CD14-positive monocyte (primary cell): Measurements from ENCODE around the gene PDE4D. TPM values are rescaled to one million over a fixed set of nuclear protein-coding genes. Genes with fewer than 3 reads are reported as not detected.

Experiments used
- DNase-seq, 3 donors: peaks; one replicate each; pipeline ENCODE4 v3.0.0-alpha.2; 2011 to 2022
- H2AFZ ChIP-seq: 2 replicates; pipeline ENCODE4 v1.6.0; 2012; ENCODE audit warnings: mild to moderate bottlenecking, low read depth, low read length, inconsistent platforms; ENCODE audit not compliant: insufficient read depth, poor library complexity, severe bottlenecking
- H3K27ac ChIP-seq, 2 donors: 1 replicate in 1 of 2; 2 replicates in 1 of 2; pipeline ENCODE4 v1.5.1; 2012 to 2013; ENCODE audit warnings: low read length in 2 of 2, control low read depth in 1 of 2, inconsistent platforms in 1 of 2, low read depth in 1 of 2, mild to moderate bottlenecking in 1 of 2
- H3K27me3 ChIP-seq, 2 donors: one replicate each; pipeline versions ENCODE4 v1.6.0 to v1.6.1; 2011 to 2013; ENCODE audit warnings: low read length in 2 of 2; ENCODE audit not compliant: control insufficient read depth in 2 of 2, insufficient read depth in 2 of 2
- H3K36me3 ChIP-seq, 2 donors: replicated peaks in 1 of 2; 1 replicate in 1 of 2; 2 replicates in 1 of 2; pipeline versions ENCODE4 v1.5.1 to v1.6.1; 2012 to 2013; ENCODE audit warnings: low read length in 2 of 2, control low read depth in 1 of 2, inconsistent platforms in 1 of 2, mild to moderate bottlenecking in 1 of 2; ENCODE audit not compliant: insufficient read depth in 2 of 2, control insufficient read depth in 1 of 2
- H3K4me1 ChIP-seq, 2 donors: 1 replicate in 1 of 2; 2 replicates in 1 of 2; pipeline versions ENCODE4 v1.5.1 to v1.6.1; 2012 to 2013; ENCODE audit warnings: low read length in 2 of 2, control low read depth in 1 of 2, inconsistent platforms in 1 of 2, mild to moderate bottlenecking in 1 of 2, moderate library complexity in 1 of 2; ENCODE audit not compliant: insufficient read depth in 2 of 2, control insufficient read depth in 1 of 2
- H3K4me2 ChIP-seq: replicated peaks from 2 replicates; pipeline ENCODE3; 2012; ENCODE audit warnings: low read length, moderate library complexity, mild to moderate bottlenecking; ENCODE audit not compliant: poor library complexity, severe bottlenecking; ENCODE audit errors: extremely low read depth
- H3K4me3 ChIP-seq, 3 experiments: fragments of 200-600 bp in 1 of 3; sonication (generic) in 1 of 3; replicated peaks in 1 of 3; 1 replicate in 2 of 3; 2 replicates in 1 of 3; pipeline ENCODE4 v1.5.1; 2011 to 2013; ENCODE audit warnings: low read length in 3 of 3, mild to moderate bottlenecking in 3 of 3, control low read depth in 2 of 3, low read depth in 2 of 3, inconsistent platforms in 1 of 3, moderate library complexity in 1 of 3
- H3K79me2 ChIP-seq: 2 replicates; pipeline ENCODE4 v1.6.0; 2012; ENCODE audit warnings: mild to moderate bottlenecking, control low read depth, inconsistent platforms, low read length, moderate library complexity; ENCODE audit not compliant: insufficient read depth
- H3K9ac ChIP-seq: 2 replicates; pipeline ENCODE4 v1.6.0; 2017; ENCODE audit warnings: low read length, mild to moderate bottlenecking; ENCODE audit not compliant: insufficient read depth, poor library complexity, severe bottlenecking
- H3K9me3 ChIP-seq, 2 donors: replicated peaks in 1 of 2; 1 replicate in 1 of 2; 2 replicates in 1 of 2; pipeline versions ENCODE4 v1.5.1 to v1.6.1; 2012 to 2013; ENCODE audit warnings: low read length in 2 of 2, control low read depth in 1 of 2; ENCODE audit not compliant: control insufficient read depth in 1 of 2, insufficient read depth in 1 of 2
- H4K20me1 ChIP-seq: 2 replicates; pipeline ENCODE4 v1.6.0; 2012; ENCODE audit warnings: mild to moderate bottlenecking, low read length, control low read depth, moderate library complexity; ENCODE audit not compliant: insufficient read depth
- H3K27ac Mint-ChIP-seq, 7 donors: one replicate each; pipeline ENCODE4 v1.8.0; 2020; ENCODE audit warnings: mild to moderate bottlenecking in 7 of 7, mixed read lengths in 7 of 7, moderate library complexity in 6 of 7, inconsistent platforms in 2 of 7
- H3K27me3 Mint-ChIP-seq, 3 donors: one replicate each; pipeline ENCODE4 v1.8.0; 2021 to 2022; ENCODE audit warnings: low read depth in 3 of 3, mild to moderate bottlenecking in 3 of 3, mixed read lengths in 3 of 3, moderate library complexity in 3 of 3, inconsistent platforms in 1 of 3
- H3K36me3 Mint-ChIP-seq, 2 donors: one replicate each; pipeline ENCODE4 v1.8.0; 2020; ENCODE audit warnings: mixed read lengths in 2 of 2, inconsistent platforms in 1 of 2, mild to moderate bottlenecking in 1 of 2
- H3K4me1 Mint-ChIP-seq: one replicate; pipeline ENCODE4 v1.8.0; 2020; ENCODE audit warnings: mild to moderate bottlenecking, mixed read lengths
- H3K4me3 Mint-ChIP-seq, 2 donors: one replicate each; pipeline ENCODE4 v1.8.0; 2020; ENCODE audit warnings: mild to moderate bottlenecking in 2 of 2, mixed read lengths in 2 of 2, moderate library complexity in 1 of 2
- H3K9me3 Mint-ChIP-seq, 7 donors: one replicate each; pipeline ENCODE4 v1.8.0; 2020 to 2022; ENCODE audit warnings: mixed read lengths in 7 of 7, mild to moderate bottlenecking in 6 of 7, moderate library complexity in 6 of 7, inconsistent platforms in 2 of 7
- CTCF ChIP-seq: fragments of 200-600 bp; IDR thresholded peaks from one replicate; pipeline ENCODE4 v1.8.0; 2022; ENCODE audit warnings: antibody characterized with exemption, mild to moderate bottlenecking
- WGBS: methylation state at CpG from one replicate; pipeline ENCODE4 v1.1.5; 2013; ENCODE audit warnings: missing lambda C conversion rate; ENCODE audit not compliant: insufficient coverage; 5-methylcytosine and 5-hydroxymethylcytosine counted together
- intact Hi-C, 2 donors: fragments of 100-400 bp; cut with micrococcal nuclease; formaldehyde crosslinking; loops; one replicate each; pipeline versions ENCODE4 v1.15.0 to v1.15.1; 2023
- polyA plus RNA-seq, 3 donors: library from polyadenylated mRNA; depleted of rRNA in 1 of 3; unstranded in 2 of 3; stranded (reverse) in 1 of 3; fragments of 300-500 nt in 2 of 3; fragments of >200 nt in 1 of 3; fragmentation: Illumina TruSeq in 2 of 3; gene quantifications; 1 replicate in 2 of 3; 2 replicates in 1 of 3; pipeline ENCODE4 v1.2.3, GENCODE V29; 2012 to 2021

The PDE4D gene
- polyA plus RNA-seq, 3 donors = 1.9 to 3.4 (median 2.8) TPM

- Mint-ChIP-seq H3K27ac (peak overlapping the region in 1 of 7 donors; percentile 27), H3K4me3 (no peak overlapping the region), H3K36me3 (no peaks in the 10 kb centered on the region), H3K9me3 (peaks cover 0 to 3% (median 0%) of the 10 kb centered on the region in 7 donors), H3K27me3 (no peaks in the 10 kb centered on the region), H3K4me1 (peaks cover 11% of the 10 kb centered on the region)
- H3K9ac ChIP-seq = no peak overlapping the region
- no peaks in the 10 kb centered on the region for H3K4me1 ChIP-seq
- no peak overlapping the region for H3K27ac ChIP-seq
- no peaks in the 10 kb centered on the region for H4K20me1 ChIP-seq
- intact Hi-C loops = loop anchor here in 1 of 2 donors (10.0 kb wide), 1 partner anchor 107 kb away; no protein-coding TSS in a partner anchor
- H3K4me2 ChIP-seq = no peak overlapping the region
- H3K27me3 ChIP-seq = no peaks in the 10 kb centered on the region
- H3K79me2 ChIP-seq = no peaks in the 10 kb centered on the region
- WGBS = 100% methylated on average over 1 of the region's 1 CpG
- no peak for DNase-seq
- H2AFZ ChIP-seq = no peak overlapping the region
- H3K4me3 ChIP-seq = no peak overlapping the region
- no peaks in the 10 kb centered on the region for H3K9me3 ChIP-seq
- TF ChIP-seq CTCF = no peak
- no peaks in the 10 kb centered on the region for H3K36me3 ChIP-seq
Measured at GRCh38 chr5:59002162-59002825, 891.2 kb downstream of the PDE4D start.

GRCh38 chr5:59001716-59002115 lies 891.8 kb downstream of the PDE4D start:
- no peaks in the 10 kb centered on the region for H3K27me3 Mint-ChIP-seq
- Histone ChIP-seq H3K4me3 (no peak overlapping the region), H3K27ac (no peak overlapping the region), H3K27me3 (no peaks in the 10 kb centered on the region), H4K20me1 (no peaks in the 10 kb centered on the region), H3K9me3 (no peaks in the 10 kb centered on the region), H2AFZ (no peak overlapping the region), H3K36me3 (no peaks in the 10 kb centered on the region), H3K79me2 (no peaks in the 10 kb centered on the region), H3K4me2 (no peak overlapping the region), H3K9ac (no peak overlapping the region), H3K4me1 (no peaks in the 10 kb centered on the region)
- H3K36me3 Mint-ChIP-seq = no peaks in the 10 kb centered on the region
- intact Hi-C loops = loop anchor here in 1 of 2 donors (10.0 kb wide), 1 partner anchor 107 kb away; no protein-coding TSS in a partner anchor
- H3K27ac Mint-ChIP-seq = no peak overlapping the region
- peaks cover 11% of the 10 kb centered on the region for H3K4me1 Mint-ChIP-seq
- DNase-seq = no peak
- H3K9me3 Mint-ChIP-seq = peaks cover 0 to 3% (median 0%) of the 10 kb centered on the region in 7 donors
- 100% methylated on average over 1 of the region's 6 CpGs for WGBS
- no peak for TF ChIP-seq CTCF
- no peak overlapping the region for H3K4me3 Mint-ChIP-seq
